ENCODE results near the gene FEZ2. TPM values are rescaled to one million over a fixed set of nuclear protein-coding genes. Genes with fewer than 3 reads are reported as not detected.

The FEZ2 gene
- total and polyA plus RNA-seq, 3 experiments from 2014 or later = 3.1 to 8.1 (median 6.9) TPM

GRCh38 chr2:36564377-36564930 lies 33.5 kb downstream of the FEZ2 start:
- Mint-ChIP-seq H3K4me1 (peaks cover 10 to 25% (median 12%) of the 10 kb centered on the region in 3 donors), H3K4me3 (no peak overlapping the region), H3K9me3 (no peaks in the 10 kb centered on the region), H3K27ac (peak overlapping the region in 1 of 8 donors; percentile 31), H3K36me3 (peaks cover 15 to 77% (median 34%) of the 10 kb centered on the region in 3 donors), H3K27me3 (no peaks in the 10 kb centered on the region)
- no peaks in the 10 kb centered on the region for H3K4me1 ChIP-seq (ENCODE audit: insufficient read depth, low read length)
- no peak for DNase-seq
- no peaks in the 10 kb centered on the region for H3K9me3 ChIP-seq (ENCODE audit: low read length)
- ChIA-PET POLR2A (no interaction called here), CTCF (interaction anchor here (1.2 kb wide), 1 partner anchor 9 kb away, joined by 4 read pairs; no protein-coding TSS in a partner anchor)
- H3K36me3 ChIP-seq (ENCODE audit: insufficient read depth, low read length) = no peaks in the 10 kb centered on the region
- H3K27ac ChIP-seq (ENCODE audit: low read depth, low read length) = no peak overlapping the region
- no peak overlapping the region for H3K4me3 ChIP-seq (ENCODE audit: low read length)
- no peaks in the 10 kb centered on the region for H3K27me3 ChIP-seq (ENCODE audit: insufficient read depth, low read length, poor library complexity, severe bottlenecking)

GRCh38 chr2:36562973-36563532 lies 34.9 kb downstream of the FEZ2 start:
- no peaks in the 10 kb centered on the region for H3K27me3 ChIP-seq (ENCODE audit: insufficient read depth, low read length, poor library complexity, severe bottlenecking)
- ChIA-PET POLR2A (no interaction called here), CTCF (no interaction called here)
- no peaks in the 10 kb centered on the region for H3K4me1 ChIP-seq (ENCODE audit: insufficient read depth, low read length)
- no peaks in the 10 kb centered on the region for H3K9me3 ChIP-seq (ENCODE audit: low read length)
- Mint-ChIP-seq H3K4me1 (peaks cover 10 to 23% (median 16%) of the 10 kb centered on the region in 3 donors), H3K27me3 (no peaks in the 10 kb centered on the region), H3K27ac (no peak overlapping the region), H3K9me3 (no peaks in the 10 kb centered on the region), H3K4me3 (no peak overlapping the region), H3K36me3 (peaks cover 15 to 75% (median 32%) of the 10 kb centered on the region in 3 donors)
- no peak overlapping the region for H3K27ac ChIP-seq (ENCODE audit: low read depth, low read length)
- no peak for DNase-seq
- no peaks in the 10 kb centered on the region for H3K36me3 ChIP-seq (ENCODE audit: insufficient read depth, low read length)
- no peak overlapping the region for H3K4me3 ChIP-seq (ENCODE audit: low read length)

GRCh38 chr2:36562240-36562639 lies 35.7 kb downstream of the FEZ2 start:
- ChIA-PET CTCF (no interaction called here), POLR2A (no interaction called here)
- H3K4me3 Mint-ChIP-seq = no peak overlapping the region
- no peaks in the 10 kb centered on the region for H3K36me3 ChIP-seq (ENCODE audit: insufficient read depth, low read length)
- no peaks in the 10 kb centered on the region for H3K4me1 ChIP-seq (ENCODE audit: insufficient read depth, low read length)
- no peak for DNase-seq
- H3K4me1 Mint-ChIP-seq = peaks cover 10 to 21% (median 16%) of the 10 kb centered on the region in 3 donors
- H3K4me3 ChIP-seq (ENCODE audit: low read length) = no peak overlapping the region
- no peaks in the 10 kb centered on the region for H3K27me3 Mint-ChIP-seq
- no peaks in the 10 kb centered on the region for H3K9me3 ChIP-seq (ENCODE audit: low read length)
- H3K27ac ChIP-seq (ENCODE audit: low read depth, low read length) = no peak overlapping the region
- H3K36me3 Mint-ChIP-seq = peaks cover 15 to 75% (median 32%) of the 10 kb centered on the region in 3 donors
- H3K9me3 Mint-ChIP-seq = no peaks in the 10 kb centered on the region
- no peaks in the 10 kb centered on the region for H3K27me3 ChIP-seq (ENCODE audit: insufficient read depth, low read length, poor library complexity, severe bottlenecking)
- H3K27ac Mint-ChIP-seq = no peak overlapping the region

- Histone ChIP-seq H3K27me3 (ENCODE audit: insufficient read depth, low read length, poor library complexity, severe bottlenecking) (no peaks in the 10 kb centered on the region), H3K9me3 (ENCODE audit: low read length) (no peaks in the 10 kb centered on the region), H3K36me3 (ENCODE audit: insufficient read depth, low read length) (no peaks in the 10 kb centered on the region), H3K27ac (ENCODE audit: low read depth, low read length) (no peak overlapping the region), H3K4me3 (ENCODE audit: low read length) (no peak overlapping the region), H3K4me1 (ENCODE audit: insufficient read depth, low read length) (no peaks in the 10 kb centered on the region)
- Mint-ChIP-seq H3K9me3 (no peaks in the 10 kb centered on the region), H3K27ac (peak overlapping the region in 1 of 8 donors; percentile 38), H3K36me3 (peaks cover 11 to 68% (median 26%) of the 10 kb centered on the region in 3 donors), H3K4me3 (no peak overlapping the region), H3K27me3 (no peaks in the 10 kb centered on the region), H3K4me1 (peaks cover 10 to 17% (median 16%) of the 10 kb centered on the region in 3 donors)
- POLR2A ChIA-PET = no interaction called here
- CTCF ChIA-PET = no interaction called here
- no peak for DNase-seq
Observed at GRCh38 chr2:36561237-36561944, 36.6 kb downstream of the FEZ2 start.

- POLR2A ChIA-PET = no interaction called here
Observed at GRCh38 chr2:36560726-36561125, 37.2 kb downstream of the FEZ2 start.

GRCh38 chr2:36559221-36559942 lies 38.6 kb downstream of the FEZ2 start:
- CTCF ChIA-PET = no interaction called here
- H3K27me3 Mint-ChIP-seq = no peaks in the 10 kb centered on the region

More at GRCh38 chr2:36560726-36561125, 37.2 kb downstream of the FEZ2 start:
- Histone ChIP-seq H3K4me1 (ENCODE audit: insufficient read depth, low read length) (no peaks in the 10 kb centered on the region), H3K36me3 (ENCODE audit: insufficient read depth, low read length) (no peaks in the 10 kb centered on the region), H3K27ac (ENCODE audit: low read depth, low read length) (no peak overlapping the region), H3K27me3 (ENCODE audit: insufficient read depth, low read length, poor library complexity, severe bottlenecking) (no peaks in the 10 kb centered on the region), H3K4me3 (ENCODE audit: low read length) (no peak overlapping the region), H3K9me3 (ENCODE audit: low read length) (no peaks in the 10 kb centered on the region)
- no peaks in the 10 kb centered on the region for H3K27me3 Mint-ChIP-seq
- H3K9me3 Mint-ChIP-seq = no peaks in the 10 kb centered on the region
- H3K4me1 Mint-ChIP-seq = peaks cover 10 to 17% (median 16%) of the 10 kb centered on the region in 3 donors
- DNase-seq = no peak
- no peak overlapping the region for H3K4me3 Mint-ChIP-seq
- CTCF ChIA-PET = no interaction called here
- peaks cover 11 to 69% (median 26%) of the 10 kb centered on the region in 3 donors for H3K36me3 Mint-ChIP-seq
- no peak overlapping the region for H3K27ac Mint-ChIP-seq

GRCh38 chr2:36556842-36557241 lies 41.1 kb downstream of the FEZ2 start:
- Mint-ChIP-seq H3K27me3 (no peaks in the 10 kb centered on the region), H3K27ac (no peak overlapping the region), H3K4me1 (peaks cover 0 to 4% (median 4%) of the 10 kb centered on the region in 3 donors), H3K4me3 (no peak overlapping the region), H3K9me3 (no peaks in the 10 kb centered on the region), H3K36me3 (peaks cover 7 to 70% (median 20%) of the 10 kb centered on the region in 3 donors)
- Histone ChIP-seq H3K4me3 (ENCODE audit: low read length) (no peak overlapping the region), H3K9me3 (ENCODE audit: low read length) (no peaks in the 10 kb centered on the region), H3K27me3 (ENCODE audit: insufficient read depth, low read length, poor library complexity, severe bottlenecking) (no peaks in the 10 kb centered on the region), H3K27ac (ENCODE audit: low read depth, low read length) (no peak overlapping the region), H3K36me3 (ENCODE audit: insufficient read depth, low read length) (no peaks in the 10 kb centered on the region), H3K4me1 (ENCODE audit: insufficient read depth, low read length) (no peaks in the 10 kb centered on the region)
- POLR2A ChIA-PET = no interaction called here
- DNase-seq = no peak
- CTCF ChIA-PET = no interaction called here

More at GRCh38 chr2:36559221-36559942, 38.6 kb downstream of the FEZ2 start:
- Mint-ChIP-seq H3K36me3 (peaks cover 10 to 67% (median 22%) of the 10 kb centered on the region in 3 donors), H3K4me1 (peaks cover 4 to 11% (median 10%) of the 10 kb centered on the region in 3 donors), H3K9me3 (no peaks in the 10 kb centered on the region), H3K4me3 (no peak overlapping the region), H3K27ac (peak overlapping the region in 2 of 8 donors; percentile 9 to 19)
- Histone ChIP-seq H3K27me3 (ENCODE audit: insufficient read depth, low read length, poor library complexity, severe bottlenecking) (no peaks in the 10 kb centered on the region), H3K9me3 (ENCODE audit: low read length) (no peaks in the 10 kb centered on the region), H3K4me1 (ENCODE audit: insufficient read depth, low read length) (no peaks in the 10 kb centered on the region), H3K4me3 (ENCODE audit: low read length) (no peak overlapping the region), H3K36me3 (ENCODE audit: insufficient read depth, low read length) (no peaks in the 10 kb centered on the region), H3K27ac (ENCODE audit: low read depth, low read length) (no peak overlapping the region)
- no peak for DNase-seq
- POLR2A ChIA-PET = no interaction called here

GRCh38 chr2:36555789-36556188 lies 42.2 kb downstream of the FEZ2 start:
- no peak overlapping the region for H3K27ac Mint-ChIP-seq
- no peak overlapping the region for H3K4me3 ChIP-seq (ENCODE audit: low read length)
- no peak overlapping the region for H3K27ac ChIP-seq (ENCODE audit: low read depth, low read length)
- no peaks in the 10 kb centered on the region for H3K27me3 ChIP-seq (ENCODE audit: insufficient read depth, low read length, poor library complexity, severe bottlenecking)
- POLR2A ChIA-PET = no interaction called here
- H3K9me3 ChIP-seq (ENCODE audit: low read length) = no peaks in the 10 kb centered on the region
- H3K27me3 Mint-ChIP-seq = no peaks in the 10 kb centered on the region
- no peak overlapping the region for H3K4me3 Mint-ChIP-seq
- H3K4me1 ChIP-seq (ENCODE audit: insufficient read depth, low read length) = no peaks in the 10 kb centered on the region
- H3K36me3 Mint-ChIP-seq = peaks cover 7 to 72% (median 20%) of the 10 kb centered on the region in 3 donors
- CTCF ChIA-PET = interaction anchor here (1.0 kb wide), 1 partner anchor 9 kb away, joined by 4 read pairs; no protein-coding TSS in a partner anchor
- H3K4me1 Mint-ChIP-seq = peaks cover 0 to 4% (median 4%) of the 10 kb centered on the region in 3 donors
- H3K36me3 ChIP-seq (ENCODE audit: insufficient read depth, low read length) = peaks cover 4% of the 10 kb centered on the region
- no peaks in the 10 kb centered on the region for H3K9me3 Mint-ChIP-seq
- no peak for DNase-seq
